Lower leg skin (tissue), 4 donors: Measurements from ENCODE around the gene ANKRD2. TPM values are rescaled to one million over a fixed set of nuclear protein-coding genes. Genes with fewer than 3 reads are reported as not detected.

Experiments
- DNase-seq, 2 donors: peaks; one replicate each; pipeline ENCODE4 v3.0.0-alpha.2; 2019; ENCODE audit warnings: low spot score in 2 of 2
- H3K4me3 ChIP-seq: fragments of 200-600 bp; sonication (generic); 2 replicates; pipeline ENCODE4 v1.5.1; 2017; ENCODE audit warnings: mild to moderate bottlenecking, low read depth; ENCODE audit not compliant: poor library complexity, severe bottlenecking
- CTCF ChIP-seq, 3 donors: fragments of 450-650 bp; IDR thresholded peaks; one replicate each; pipeline ENCODE4 v1.5.1; 2016; ENCODE audit warnings: antibody characterized with exemption in 3 of 3, mild to moderate bottlenecking in 3 of 3, moderate library complexity in 2 of 3
- POLR2A ChIP-seq, 2 donors: fragments of 450-650 bp; IDR thresholded peaks; one replicate each; pipeline ENCODE4 v1.6.1; 2016 to 2017; ENCODE audit warnings: antibody characterized with exemption in 2 of 2, mild to moderate bottlenecking in 1 of 2, moderate library complexity in 1 of 2
- WGBS, 2 donors: methylation state at CpG; one replicate each; pipeline ENCODE4 v1.1.5; 2018; 5-methylcytosine and 5-hydroxymethylcytosine counted together
- intact Hi-C: fragments of 100-400 bp; cut with DNase I; formaldehyde crosslinking; loops from one replicate; pipeline ENCODE4 v1.15.0; 2023; ENCODE audit warnings: low total_unique reads
- total RNA-seq, 4 donors: library from RNA; depleted of rRNA; stranded (reverse); fragments of >200 nt; gene quantifications; one replicate each; pipeline ENCODE4 v1.1.0, GENCODE V29; 2016

Gene ANKRD2
- total RNA-seq, 4 donors from 2014 or later: 3.6 to 5.5 (median 4.8) TPM

DNA sequence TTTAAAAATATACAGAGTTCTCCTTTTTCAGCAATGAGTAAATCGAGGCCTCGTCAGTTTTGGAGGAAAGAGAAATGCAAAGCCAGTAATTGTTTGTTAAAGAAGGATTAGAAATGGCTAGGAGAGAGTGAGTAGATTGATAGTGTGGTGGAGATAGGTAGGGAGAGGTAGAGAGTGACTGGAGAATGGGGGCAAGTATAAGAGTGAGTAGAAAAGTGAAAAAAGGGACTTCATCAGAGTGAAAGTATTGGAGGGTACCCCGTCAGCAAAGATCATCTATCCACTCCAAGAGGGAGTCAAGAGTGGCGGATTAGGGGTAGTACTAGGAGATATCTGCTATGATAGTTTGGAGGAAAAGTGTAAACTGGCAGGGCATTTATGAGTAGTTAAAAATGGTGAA is 9.2 kb upstream of the ANKRD2 start:
- 92 to 96% methylated on average over 4 of the region's 4 CpGs for WGBS, 2 donors
- intact Hi-C loops: no loop called here
- no peak for DNase-seq
- TF ChIP-seq CTCF (IDR thresholded peaks at IDR 0.05): no peak
- no peak for TF ChIP-seq POLR2A (IDR thresholded peaks at IDR 0.05)
- H3K4me3 ChIP-seq: no peak overlapping the region

DNA sequence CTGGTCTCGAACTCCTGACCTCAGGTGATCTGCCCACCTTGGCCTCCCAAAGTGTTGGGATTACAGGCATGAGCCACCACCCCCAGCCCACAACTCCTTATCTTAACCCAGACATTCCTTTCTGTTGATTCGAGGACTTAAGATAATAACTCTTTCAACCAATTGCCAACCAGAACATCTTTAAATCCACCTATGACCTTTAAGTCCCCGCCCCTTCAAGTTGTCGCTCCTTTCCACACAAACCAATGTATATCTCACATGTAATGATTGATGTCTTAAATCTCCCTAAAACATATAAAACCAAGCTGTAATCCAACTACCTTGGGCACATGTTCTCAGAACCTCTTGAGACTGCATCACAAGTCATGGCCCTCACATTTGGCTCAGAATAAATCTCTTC is 7.8 kb upstream of the ANKRD2 start:
- TF ChIP-seq POLR2A (IDR thresholded peaks at IDR 0.05) (no peak), CTCF (IDR thresholded peaks at IDR 0.05) (no peak)
- no peak overlapping the region for H3K4me3 ChIP-seq
- DNase-seq: no peak
- intact Hi-C loops: no loop called here
- 92 to 93% methylated on average over 4 of the region's 4 CpGs for WGBS, 2 donors

DNA sequence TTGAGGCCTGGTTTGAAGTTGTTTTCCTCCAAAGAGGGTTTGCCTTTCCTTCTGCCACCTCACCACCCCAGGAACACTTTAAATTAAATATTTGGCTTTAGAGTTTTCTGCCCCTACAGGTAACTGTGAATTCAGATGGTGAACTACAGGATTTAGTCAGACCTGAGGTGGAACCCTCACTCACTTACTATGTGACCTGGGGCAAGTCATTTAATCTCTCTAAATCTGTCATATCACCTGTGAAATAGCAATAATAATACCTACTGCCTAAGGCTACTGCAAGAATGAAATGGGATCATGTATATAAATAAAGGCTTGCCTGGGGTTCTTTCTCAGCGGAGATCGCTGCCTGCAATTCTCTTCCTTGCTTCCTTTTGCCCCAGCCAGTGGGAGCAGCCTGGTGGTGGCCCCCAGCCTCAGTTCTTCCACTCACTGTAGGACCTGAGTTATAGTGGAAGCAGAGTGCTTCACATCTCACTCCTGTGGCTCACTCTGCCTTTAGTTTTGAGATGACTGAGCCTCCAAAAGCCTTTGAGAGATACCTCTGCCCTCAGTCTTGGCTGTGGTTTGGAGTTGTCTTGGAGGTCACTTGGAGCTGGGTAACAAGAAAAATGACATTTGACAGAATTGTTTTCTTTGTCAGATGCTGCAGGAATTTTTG is 6.1 kb upstream of the ANKRD2 start:
- WGBS, 2 donors: 61 to 68% methylated on average over 2 of the region's 2 CpGs
- intact Hi-C loops: no loop called here
- no peak for DNase-seq
- TF ChIP-seq POLR2A (IDR thresholded peaks at IDR 0.05) (no peak), CTCF (IDR thresholded peaks at IDR 0.05) (no peak)
- H3K4me3 ChIP-seq: no peak overlapping the region

DNA sequence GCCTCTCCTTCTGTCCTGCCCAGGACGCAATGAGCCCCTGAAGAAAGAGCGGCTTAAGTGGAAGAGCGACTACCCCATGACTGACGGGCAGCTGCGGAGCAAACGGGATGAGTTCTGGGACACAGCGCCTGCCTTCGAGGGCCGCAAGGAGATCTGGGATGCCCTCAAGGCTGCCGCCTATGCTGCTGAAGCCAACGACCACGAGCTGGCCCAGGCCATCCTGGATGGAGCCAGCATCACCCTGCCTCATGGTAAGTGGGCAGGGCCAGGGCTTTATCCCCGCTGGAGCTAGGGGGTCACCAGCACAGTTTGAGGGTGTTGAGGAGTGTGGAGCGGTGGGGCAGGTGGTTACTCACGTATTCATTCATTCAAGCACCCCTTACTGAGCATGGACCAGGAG is 4.7 kb upstream of the ANKRD2 start:
- TF ChIP-seq CTCF (IDR thresholded peaks at IDR 0.05) (no peak), POLR2A (IDR thresholded peaks at IDR 0.05) (no peak)
- no peak overlapping the region for H3K4me3 ChIP-seq
- intact Hi-C loops: no loop called here
- WGBS, 2 donors: 93 to 95% methylated on average over 15 of the region's 15 CpGs
- no peak for DNase-seq

DNA sequence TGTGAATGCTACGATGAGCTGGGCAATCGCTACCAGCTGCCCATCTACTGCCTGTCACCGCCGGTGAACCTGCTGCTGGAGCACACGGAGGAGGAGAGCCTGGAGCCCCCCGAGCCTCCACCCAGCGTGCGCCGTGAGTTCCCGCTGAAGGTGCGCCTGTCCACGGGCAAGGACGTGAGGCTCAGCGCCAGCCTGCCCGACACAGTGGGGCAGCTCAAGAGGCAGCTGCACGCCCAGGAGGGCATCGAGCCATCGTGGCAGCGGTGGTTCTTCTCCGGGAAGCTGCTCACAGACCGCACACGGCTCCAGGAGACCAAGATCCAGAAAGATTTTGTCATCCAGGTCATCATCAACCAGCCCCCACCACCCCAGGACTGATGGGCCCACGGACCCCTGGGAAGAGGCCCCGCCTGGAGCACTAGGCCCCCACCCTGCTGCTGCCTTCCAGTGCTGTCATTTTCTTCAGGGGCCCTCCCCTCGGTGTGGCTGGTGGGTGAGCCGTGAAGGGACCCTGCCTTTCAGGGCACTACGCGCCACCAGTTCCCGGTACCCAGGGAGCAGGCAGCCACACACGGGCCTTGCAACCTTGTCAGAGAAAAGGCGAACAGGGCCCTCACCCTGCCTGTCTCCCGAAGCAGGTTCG is 2.3 kb upstream of the ANKRD2 start:
- H3K4me3 ChIP-seq: no peak overlapping the region
- 83 to 84% methylated on average over 11 to 30 of the region's 33 CpGs for WGBS, 2 donors
- no peak for DNase-seq
- TF ChIP-seq CTCF (IDR thresholded peaks at IDR 0.05) (no peak), POLR2A (IDR thresholded peaks at IDR 0.05) (no peak)
- intact Hi-C loops: no loop called here
